HT1080 (cell line): ENCODE measurements around the gene EFNA3. TPM values are rescaled to one million over a fixed set of nuclear protein-coding genes. Genes with fewer than 3 reads are reported as not detected.

Experiments used
- DNase-seq: peaks from one replicate; pipeline ENCODE4 v3.0.0-alpha.2; 2015; ENCODE audit warnings: low read depth
- small RNA-seq: library from RNA; depleted of rRNA; stranded (forward); fragments of <200 nt; gene quantifications from one replicate; pipeline ENCODE3, GENCODE V24; 2014
- total RNA-seq: library from RNA; depleted of rRNA; stranded (reverse); fragments of >200 nt; shearing (Covaris generic); gene quantifications from 2 replicates; pipeline ENCODE4 v1.2.3, GENCODE V29; 2014; rRNA removed

Gene EFNA3
- total RNA-seq, 1 experiment from 2014 or later: 7.0 TPM

DNA sequence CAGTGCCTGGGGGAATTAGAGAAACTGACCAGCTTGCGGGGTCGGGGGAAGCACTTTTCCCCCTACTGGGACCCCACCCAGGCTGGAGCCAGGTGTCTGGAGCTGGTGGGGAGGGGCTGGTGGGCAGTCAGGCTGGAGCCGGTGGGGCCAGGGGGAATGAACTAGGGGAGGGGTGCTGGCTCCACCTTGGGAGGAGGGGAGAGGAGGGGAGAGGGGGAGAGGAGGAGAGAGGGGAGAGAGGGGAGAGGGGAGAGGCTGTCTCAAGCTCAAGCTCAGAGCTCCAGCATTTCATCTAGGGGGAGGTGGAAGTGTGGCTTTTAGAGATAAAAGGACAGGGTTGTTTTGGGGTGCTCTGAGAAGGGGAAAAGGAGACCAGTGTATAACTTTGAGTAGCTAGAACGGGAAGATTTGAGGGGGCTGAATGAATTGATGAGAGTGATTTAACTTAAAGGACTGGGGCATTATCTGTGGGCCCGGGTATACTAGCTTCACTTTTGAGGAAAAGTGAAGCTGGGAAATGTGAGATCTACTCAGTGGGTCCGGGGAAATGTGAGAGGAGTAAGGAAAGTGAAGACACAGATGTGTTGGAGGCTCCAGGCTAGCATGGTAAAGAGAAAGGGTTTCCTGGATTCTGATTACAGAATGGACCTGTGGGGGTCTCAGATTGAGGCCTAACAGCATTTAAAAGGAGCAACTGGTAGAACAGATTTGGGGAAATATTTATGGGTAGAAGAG is 51.8 kb downstream of the EFNA3 start:
- no peak for DNase-seq

DNA sequence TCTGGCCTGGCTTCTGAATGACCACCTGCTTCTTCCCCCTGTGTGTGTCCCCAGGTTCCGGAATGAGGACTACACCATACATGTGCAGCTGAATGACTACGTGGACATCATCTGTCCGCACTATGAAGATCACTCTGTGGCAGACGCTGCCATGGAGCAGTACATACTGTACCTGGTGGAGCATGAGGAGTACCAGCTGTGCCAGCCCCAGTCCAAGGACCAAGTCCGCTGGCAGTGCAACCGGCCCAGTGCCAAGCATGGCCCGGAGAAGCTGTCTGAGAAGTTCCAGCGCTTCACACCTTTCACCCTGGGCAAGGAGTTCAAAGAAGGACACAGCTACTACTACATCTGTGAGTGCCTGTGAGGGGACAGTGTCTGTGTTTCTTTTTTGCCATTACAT is 52.6 kb downstream of the EFNA3 start:
- no peak for DNase-seq

DNA sequence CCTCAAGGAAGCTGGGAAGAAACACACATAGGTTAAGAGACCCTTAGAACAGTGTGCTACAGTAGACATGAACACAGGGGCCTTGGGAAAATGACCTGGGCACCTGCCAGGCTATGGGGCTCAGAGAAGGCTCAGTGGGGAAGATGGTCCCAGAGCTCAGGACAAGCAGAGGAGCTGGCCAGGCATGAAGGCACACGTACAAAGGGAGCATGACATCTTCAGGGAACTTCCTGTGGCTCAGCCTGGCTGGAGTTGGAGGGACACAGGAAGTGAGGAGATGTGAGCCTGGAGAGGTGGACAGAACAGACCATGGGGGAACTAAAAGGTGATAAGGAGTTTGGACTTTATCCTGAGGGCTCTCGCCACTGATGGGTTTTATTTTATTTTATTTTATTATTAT is 53.2 kb downstream of the EFNA3 start:
- no peak for DNase-seq

DNA sequence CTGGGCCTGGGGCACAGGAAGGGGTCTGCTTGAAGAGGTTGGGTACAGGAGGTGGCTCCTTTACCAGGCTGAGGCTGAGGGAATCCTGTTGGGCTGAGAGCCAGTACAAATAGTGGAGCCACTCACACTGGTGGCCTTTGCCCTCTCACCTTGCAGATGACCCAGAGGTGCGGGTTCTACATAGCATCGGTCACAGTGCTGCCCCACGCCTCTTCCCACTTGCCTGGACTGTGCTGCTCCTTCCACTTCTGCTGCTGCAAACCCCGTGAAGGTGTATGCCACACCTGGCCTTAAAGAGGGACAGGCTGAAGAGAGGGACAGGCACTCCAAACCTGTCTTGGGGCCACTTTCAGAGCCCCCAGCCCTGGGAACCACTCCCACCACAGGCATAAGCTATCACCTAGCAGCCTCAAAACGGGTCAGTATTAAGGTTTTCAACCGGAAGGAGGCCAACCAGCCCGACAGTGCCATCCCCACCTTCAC is 55.2 kb downstream of the EFNA3 start:
- no peak for DNase-seq

DNA sequence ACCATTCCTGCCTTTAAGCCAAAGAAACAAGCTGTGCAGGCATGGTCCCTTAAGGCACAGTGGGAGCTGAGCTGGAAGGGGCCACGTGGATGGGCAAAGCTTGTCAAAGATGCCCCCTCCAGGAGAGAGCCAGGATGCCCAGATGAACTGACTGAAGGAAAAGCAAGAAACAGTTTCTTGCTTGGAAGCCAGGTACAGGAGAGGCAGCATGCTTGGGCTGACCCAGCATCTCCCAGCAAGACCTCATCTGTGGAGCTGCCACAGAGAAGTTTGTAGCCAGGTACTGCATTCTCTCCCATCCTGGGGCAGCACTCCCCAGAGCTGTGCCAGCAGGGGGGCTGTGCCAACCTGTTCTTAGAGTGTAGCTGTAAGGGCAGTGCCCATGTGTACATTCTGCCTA is 55.7 kb downstream of the EFNA3 start:
- DNase-seq: no peak

DNA sequence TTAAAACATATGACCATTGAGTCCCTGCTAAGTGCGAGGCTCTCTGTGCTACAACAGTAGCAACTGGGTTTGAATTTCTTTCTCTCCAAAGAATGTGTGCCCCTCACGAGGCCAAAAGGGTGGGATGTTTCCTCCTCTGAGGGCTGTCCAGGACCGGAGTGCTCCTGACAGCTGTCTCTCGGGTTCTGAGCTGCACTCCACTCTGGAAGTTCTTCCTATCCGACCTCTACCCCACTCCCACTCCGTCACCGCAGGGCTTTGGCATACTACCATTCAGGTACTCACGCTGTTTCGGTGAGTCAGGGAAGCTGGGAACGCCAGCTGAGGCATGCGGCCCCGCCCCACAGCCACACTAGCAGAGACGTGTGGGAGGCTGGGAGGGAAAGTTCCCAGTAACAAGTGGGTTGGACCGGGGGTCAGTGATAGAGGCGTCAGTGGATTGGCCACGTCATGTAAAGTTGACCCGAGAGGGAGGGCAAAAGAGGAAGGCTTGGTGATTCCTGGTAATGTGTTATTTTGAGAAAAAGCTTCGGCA is 56.3 kb downstream of the EFNA3 start:
- DNase-seq: peak; percentile 94

DNA sequence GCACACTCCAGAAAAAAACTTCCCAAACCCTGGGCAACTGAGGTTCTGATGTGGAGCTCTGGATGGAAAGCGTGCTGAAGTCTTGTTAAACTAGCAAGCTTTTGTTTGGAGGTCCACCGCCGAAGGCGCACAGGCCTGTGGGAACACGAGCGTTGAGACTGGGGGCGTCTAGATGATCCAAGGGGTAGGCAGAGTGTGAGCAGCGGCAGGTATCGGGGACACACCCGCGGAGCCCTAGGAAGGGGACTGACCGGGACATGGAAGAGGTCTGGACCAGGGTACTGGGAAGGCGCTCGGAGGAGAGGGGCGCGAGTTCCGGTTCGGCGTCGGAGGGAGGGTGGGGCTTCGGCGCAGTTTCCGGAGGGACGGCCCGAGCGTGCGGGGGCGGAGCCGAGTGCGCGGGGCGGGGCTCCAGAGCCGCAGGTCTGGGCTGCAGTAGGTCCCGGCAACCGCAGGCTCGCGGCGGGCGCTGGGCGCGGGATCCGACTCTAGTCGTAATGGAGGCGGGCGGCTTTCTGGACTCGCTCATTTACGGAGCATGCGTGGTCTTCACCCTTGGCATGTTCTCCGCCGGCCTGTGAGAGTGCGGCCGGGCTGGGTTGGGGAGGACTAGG is 56.9 kb downstream of the EFNA3 start, which contains the start of gene SLC50A1:
TSS of gene SLC50A1 (plus strand) at position 438 of the 614 bp plus-strand sequence. CDS start at position 498, 60 bp downstream.
- DNase-seq: peak; percentile 94

DNA sequence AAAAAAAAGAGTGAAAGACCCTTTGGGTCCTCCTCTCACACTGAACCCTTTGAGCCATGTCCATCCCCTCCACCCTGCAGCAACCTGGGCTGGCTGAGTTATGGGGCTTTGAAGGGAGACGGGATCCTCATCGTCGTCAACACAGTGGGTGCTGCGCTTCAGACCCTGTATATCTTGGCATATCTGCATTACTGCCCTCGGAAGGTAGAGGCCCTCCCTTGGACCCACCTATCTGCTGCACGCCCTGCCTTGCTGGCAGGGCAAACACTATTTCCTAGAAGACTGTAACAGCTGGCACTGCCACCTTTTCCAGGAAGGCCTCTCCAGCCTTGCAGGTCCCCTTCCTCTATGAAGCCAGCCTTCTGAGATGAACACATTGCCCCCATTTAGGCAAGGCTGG is 58.1 kb downstream of the EFNA3 start:
- DNase-seq: no peak

Small RNA genes within 50 kb of the gene (small RNA-seq; reads per million reads assigned to genes)
- gene RF00019: not detected

Other genes with a start within 250 kb of the EFNA3 start
- gene KCNN3, start 208.6 kb upstream of the EFNA3 start, total RNA-seq: 0.20 and 0.34 TPM in 2 replicates
- gene PMVK, start 142.1 kb upstream of the EFNA3 start, total RNA-seq: 6.2 and 10.8 TPM in 2 replicates
- 12.0 and 13.9 TPM in 2 replicates for gene PBXIP1, start 122.7 kb upstream of the EFNA3 start, total RNA-seq
- gene PYGO2, start 117.1 kb upstream of the EFNA3 start, total RNA-seq: 26.3 and 32.4 TPM in 2 replicates
- gene SHC1, start 108.1 kb upstream of the EFNA3 start, total RNA-seq: 126 and 173 TPM in 2 replicates
- 210 and 222 TPM in 2 replicates for gene CKS1B, start 104.2 kb upstream of the EFNA3 start, total RNA-seq
- gene FLAD1, start 95.5 kb upstream of the EFNA3 start, total RNA-seq: 49.5 and 50.0 TPM in 2 replicates
- 0.64 TPM in 1 of 2 replicates, not detected in the other for gene LENEP, start 85.3 kb upstream of the EFNA3 start, total RNA-seq
- gene ZBTB7B, start 76.0 kb upstream of the EFNA3 start, total RNA-seq: 18.9 and 22.2 TPM in 2 replicates
- 0.03 TPM in 1 of 2 replicates, not detected in the other for gene DCST2, start 45.1 kb upstream of the EFNA3 start, total RNA-seq
- gene DCST1, start 45.0 kb upstream of the EFNA3 start, total RNA-seq: 0.17 TPM in 1 of 2 replicates, not detected in the other
- 198 and 262 TPM in 2 replicates for gene ADAM15, start 27.5 kb upstream of the EFNA3 start, total RNA-seq
- gene EFNA4, start 15.1 kb upstream of the EFNA3 start, total RNA-seq: 8.4 and 11.0 TPM in 2 replicates
- 1.4 and 3.6 TPM in 2 replicates for gene EFNA1, start 49.0 kb downstream of the EFNA3 start, total RNA-seq
- 36.9 and 42.2 TPM in 2 replicates for gene SLC50A1, start 57.0 kb downstream of the EFNA3 start, total RNA-seq
- gene DPM3, start 61.7 kb downstream of the EFNA3 start, total RNA-seq: 36.0 and 42.9 TPM in 2 replicates
- gene KRTCAP2, start 94.5 kb downstream of the EFNA3 start, total RNA-seq: 126 and 170 TPM in 2 replicates
- gene TRIM46, start 95.0 kb downstream of the EFNA3 start, total RNA-seq: 3.1 and 4.1 TPM in 2 replicates
- 2.7 and 3.1 TPM in 2 replicates for gene THBS3, start 129.1 kb downstream of the EFNA3 start, total RNA-seq
- gene MTX1, start 129.9 kb downstream of the EFNA3 start, total RNA-seq: 50.0 and 54.0 TPM in 2 replicates
- gene ENTREP3, start 176.6 kb downstream of the EFNA3 start, total RNA-seq: 7.7 and 15.3 TPM in 2 replicates
- 124 and 158 TPM in 2 replicates for gene SCAMP3, start 183.5 kb downstream of the EFNA3 start, total RNA-seq
- 19.1 and 26.0 TPM in 2 replicates for gene CLK2, start 194.7 kb downstream of the EFNA3 start, total RNA-seq
- gene HCN3, start 198.6 kb downstream of the EFNA3 start, total RNA-seq: 0.84 and 1.1 TPM in 2 replicates
- not detected in 2 replicates for gene PKLR, start 222.6 kb downstream of the EFNA3 start, total RNA-seq
- 233 and 262 TPM in 2 replicates for gene FDPS, start 230.0 kb downstream of the EFNA3 start, total RNA-seq
- 40.1 and 46.7 TPM in 2 replicates for gene RUSC1, start 242.1 kb downstream of the EFNA3 start, total RNA-seq